HCT116 (cell line): ENCODE results near the gene ASAP3.

Experiments
- CBX3 ChIP-seq: IDR thresholded peaks from 2 replicates; pipeline ENCODE4 v1.6.1; 2012; ENCODE audit warnings: low read depth
- EZH2 ChIP-seq: fragments of 200-600 bp; sonication (generic); IDR thresholded peaks from 2 replicates; pipeline ENCODE4 v1.6.1; 2017; ENCODE audit warnings: antibody characterized with exemption, mixed run types
- POLR2A ChIP-seq: IDR thresholded peaks from 2 replicates; pipeline ENCODE4 v1.7.0; 2011; ENCODE audit warnings: borderline replicate concordance; ENCODE audit not compliant: insufficient read depth, insufficient read length; ENCODE audit errors: extremely low read depth
- TF ChIP-seq, protein P1 (sequence below), 3 experiments: fragments of 200-600 bp in 1 of 3; sonication (generic) in 1 of 3; IDR thresholded peaks in 2 of 3; conservative IDR thresholded peaks in 1 of 3; 2 replicates each; pipeline ENCODE4 v1.5.1; 2012 to 2017; ENCODE audit warnings: low read depth in 2 of 3, low read length in 2 of 3, antibody characterized with exemption in 1 of 3, borderline replicate concordance in 1 of 3, control low read depth in 1 of 3, mild to moderate bottlenecking in 1 of 3, mixed read lengths in 1 of 3, mixed run types in 1 of 3, moderate library complexity in 1 of 3; ENCODE audit not compliant: insufficient read depth in 1 of 3

DNA sequence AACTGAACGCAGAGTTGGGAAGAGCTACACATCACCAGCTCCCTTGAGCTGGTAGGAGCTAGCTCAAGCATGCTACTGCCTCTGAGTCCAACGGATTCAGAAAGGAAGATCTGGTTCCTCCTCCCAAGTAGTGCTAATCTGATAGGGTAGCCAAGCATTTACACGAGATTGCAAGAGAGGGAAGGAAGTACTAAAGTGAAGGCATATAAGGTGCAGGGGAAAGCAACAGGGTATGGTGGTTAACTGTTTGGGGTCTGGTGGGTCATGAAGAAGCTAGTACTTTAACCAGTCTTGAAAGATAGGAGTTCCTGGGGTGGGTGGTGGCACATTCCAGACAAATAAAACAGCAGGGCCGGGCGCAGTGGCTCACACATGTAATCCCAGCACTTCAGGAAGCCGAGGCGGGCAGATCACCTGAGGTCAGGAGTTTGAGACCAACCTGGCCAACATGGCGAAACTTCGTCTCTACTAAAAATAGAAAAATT is 94.1 kb downstream of the ASAP3 start:
- TF ChIP-seq, protein P1, sequence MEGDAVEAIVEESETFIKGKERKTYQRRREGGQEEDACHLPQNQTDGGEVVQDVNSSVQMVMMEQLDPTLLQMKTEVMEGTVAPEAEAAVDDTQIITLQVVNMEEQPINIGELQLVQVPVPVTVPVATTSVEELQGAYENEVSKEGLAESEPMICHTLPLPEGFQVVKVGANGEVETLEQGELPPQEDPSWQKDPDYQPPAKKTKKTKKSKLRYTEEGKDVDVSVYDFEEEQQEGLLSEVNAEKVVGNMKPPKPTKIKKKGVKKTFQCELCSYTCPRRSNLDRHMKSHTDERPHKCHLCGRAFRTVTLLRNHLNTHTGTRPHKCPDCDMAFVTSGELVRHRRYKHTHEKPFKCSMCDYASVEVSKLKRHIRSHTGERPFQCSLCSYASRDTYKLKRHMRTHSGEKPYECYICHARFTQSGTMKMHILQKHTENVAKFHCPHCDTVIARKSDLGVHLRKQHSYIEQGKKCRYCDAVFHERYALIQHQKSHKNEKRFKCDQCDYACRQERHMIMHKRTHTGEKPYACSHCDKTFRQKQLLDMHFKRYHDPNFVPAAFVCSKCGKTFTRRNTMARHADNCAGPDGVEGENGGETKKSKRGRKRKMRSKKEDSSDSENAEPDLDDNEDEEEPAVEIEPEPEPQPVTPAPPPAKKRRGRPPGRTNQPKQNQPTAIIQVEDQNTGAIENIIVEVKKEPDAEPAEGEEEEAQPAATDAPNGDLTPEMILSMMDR (IDR thresholded peaks at IDR 0.05 in 2 of 3, conservative IDR thresholded peaks at IDR 0.05 in 1 of 3; ENCODE audit: borderline replicate concordance in 1 of 3, insufficient read depth in 1 of 3, low read depth in 2 of 3, low read length in 2 of 3), result no peak
- TF ChIP-seq EZH2 (no peak), POLR2A (no peak), CBX3 (no peak)
